AG09309 (cell line): Measurements from ENCODE around the gene OLFML2B.

Source experiments
- DNase-seq: peaks from one replicate; pipeline ENCODE4 v3.0.0-alpha.2; 2010; ENCODE audit warnings: low read depth
- H3K4me3 ChIP-seq: 2 replicates; pipeline ENCODE4 v1.5.1; 2011; ENCODE audit warnings: mild to moderate bottlenecking, low read depth, low read length, moderate library complexity; ENCODE audit not compliant: control insufficient read depth
- CTCF ChIP-seq: IDR thresholded peaks from 2 replicates; pipeline ENCODE4 v1.5.1; 2011; ENCODE audit warnings: mild to moderate bottlenecking, low read depth, low read length, inconsistent platforms; ENCODE audit not compliant: insufficient read depth, control insufficient read depth; ENCODE audit errors: missing control alignments

The OLFML2B gene

GRCh38 chr1:161966067-161966466 lies 57.6 kb downstream of the OLFML2B start:
- H3K4me3 ChIP-seq: no peak overlapping the region
- no peak for DNase-seq
- no peak for TF ChIP-seq CTCF

GRCh38 chr1:161962091-161962887 lies 61.4 kb downstream of the OLFML2B start:
- peak overlapping the region; percentile 25 for H3K4me3 ChIP-seq
- peak; percentile 71 for DNase-seq
- TF ChIP-seq CTCF: no peak

GRCh38 chr1:161958425-161958824 lies 65.2 kb downstream of the OLFML2B start:
- H3K4me3 ChIP-seq: no peak overlapping the region
- no peak for TF ChIP-seq CTCF
- no peak for DNase-seq

GRCh38 chr1:161956930-161957329 lies 66.7 kb downstream of the OLFML2B start:
- no peak for TF ChIP-seq CTCF
- no peak for DNase-seq
- no peak overlapping the region for H3K4me3 ChIP-seq

- no peak overlapping the region for H3K4me3 ChIP-seq
- DNase-seq: peak; percentile 94
- TF ChIP-seq CTCF: no peak
Measured at GRCh38 chr1:161956097-161956496, 67.6 kb downstream of the OLFML2B start.

GRCh38 chr1:161955606-161956005 lies 68.1 kb downstream of the OLFML2B start:
- no peak for DNase-seq
- TF ChIP-seq CTCF: no peak
- H3K4me3 ChIP-seq: no peak overlapping the region
